IPS-15b (cell line): ENCODE results near the gene CNTNAP2.
"Not testable (repeated sequence)": the region's sequence is repeated elsewhere in the genome, so short reads cannot be mapped to it uniquely, and the experiment has no call there.

Source experiments
- H3K27me3 ChIP-seq: one replicate; pipeline ENCODE4 v1.6.1; 2013; ENCODE audit warnings: low read length; ENCODE audit not compliant: control insufficient read depth, insufficient read depth
- H3K36me3 ChIP-seq: one replicate; pipeline ENCODE4 v1.6.1; 2013; ENCODE audit warnings: low read length; ENCODE audit not compliant: control insufficient read depth, insufficient read depth
- H3K4me1 ChIP-seq: one replicate; pipeline ENCODE4 v1.6.1; 2013; ENCODE audit warnings: mild to moderate bottlenecking, low read length; ENCODE audit not compliant: control insufficient read depth, insufficient read depth
- H3K4me3 ChIP-seq: one replicate; pipeline ENCODE4 v1.5.1; 2013; ENCODE audit warnings: low read depth, low read length
- H3K9ac ChIP-seq: one replicate; pipeline ENCODE4 v1.6.1; 2013; ENCODE audit warnings: low read depth, mild to moderate bottlenecking, low read length
- H3K9me3 ChIP-seq: one replicate; pipeline ENCODE4 v1.6.1; 2013; ENCODE audit warnings: mild to moderate bottlenecking, low read length; ENCODE audit not compliant: control insufficient read depth, insufficient read depth

CNTNAP2 gene

GRCh38 chr7:148042935-148043631 is 1926.5 kb downstream of the CNTNAP2 start:
- Histone ChIP-seq H3K36me3 (no peaks in the 10 kb centered on the region), H3K9ac (no peak overlapping the region), H3K27me3 (no peaks in the 10 kb centered on the region), H3K4me1 (no peaks in the 10 kb centered on the region), H3K4me3 (no peak overlapping the region), H3K9me3 (no peaks in the 10 kb centered on the region)

GRCh38 chr7:148044173-148044572 is 1927.6 kb downstream of the CNTNAP2 start:
- H3K27me3 ChIP-seq = no peaks in the 10 kb centered on the region
- H3K9me3 ChIP-seq = no peaks in the 10 kb centered on the region
- H3K4me1 ChIP-seq = no peaks in the 10 kb centered on the region
- no peaks in the 10 kb centered on the region for H3K36me3 ChIP-seq
- H3K4me3 ChIP-seq = no peak overlapping the region
- H3K9ac ChIP-seq = no peak overlapping the region

- Histone ChIP-seq H3K9me3 (no peaks in the 10 kb centered on the region), H3K36me3 (no peaks in the 10 kb centered on the region), H3K4me1 (no peaks in the 10 kb centered on the region), H3K27me3 (no peaks in the 10 kb centered on the region), H3K4me3 (no peak overlapping the region), H3K9ac (no peak overlapping the region)
Measured at GRCh38 chr7:148045521-148045920, 1928.9 kb downstream of the CNTNAP2 start.

GRCh38 chr7:148049068-148049467 is 1932.5 kb downstream of the CNTNAP2 start:
- no peaks in the 10 kb centered on the region for H3K9me3 ChIP-seq

GRCh38 chr7:148050492-148051158 is 1934.0 kb downstream of the CNTNAP2 start:
- H3K4me1 ChIP-seq = no peaks in the 10 kb centered on the region
- no peaks in the 10 kb centered on the region for H3K27me3 ChIP-seq
- no peaks in the 10 kb centered on the region for H3K36me3 ChIP-seq
- H3K9me3 ChIP-seq = no peaks in the 10 kb centered on the region
- no peak overlapping the region for H3K9ac ChIP-seq
- no peak overlapping the region for H3K4me3 ChIP-seq

More at GRCh38 chr7:148049068-148049467, 1932.5 kb downstream of the CNTNAP2 start:
- Histone ChIP-seq H3K27me3 (no peaks in the 10 kb centered on the region), H3K36me3 (no peaks in the 10 kb centered on the region), H3K9ac (no peak overlapping the region), H3K4me1 (no peaks in the 10 kb centered on the region), H3K4me3 (no peak overlapping the region)

- no peaks in the 10 kb centered on the region for H3K36me3 ChIP-seq
- H3K4me3 ChIP-seq = no peak overlapping the region
- H3K4me1 ChIP-seq = no peaks in the 10 kb centered on the region
- no peak overlapping the region for H3K9ac ChIP-seq
- H3K27me3 ChIP-seq = no peaks in the 10 kb centered on the region
- H3K9me3 ChIP-seq = no peaks in the 10 kb centered on the region
Measured at GRCh38 chr7:148056406-148056805, 1939.8 kb downstream of the CNTNAP2 start.

- Histone ChIP-seq H3K27me3 (no peaks in the 10 kb centered on the region), H3K36me3 (no peaks in the 10 kb centered on the region), H3K4me3 (no peak overlapping the region), H3K9me3 (no peaks in the 10 kb centered on the region), H3K4me1 (no peaks in the 10 kb centered on the region), H3K9ac (no peak overlapping the region)
Measured at GRCh38 chr7:148058092-148058491, 1941.5 kb downstream of the CNTNAP2 start.

- Histone ChIP-seq H3K27me3 (no peaks in the 10 kb centered on the region), H3K36me3 (no peaks in the 10 kb centered on the region), H3K4me3 (no peak overlapping the region), H3K9me3 (no peaks in the 10 kb centered on the region), H3K9ac (no peak overlapping the region), H3K4me1 (no peaks in the 10 kb centered on the region)
Measured at GRCh38 chr7:148058753-148059152, 1942.2 kb downstream of the CNTNAP2 start.

- H3K36me3 ChIP-seq = no peaks in the 10 kb centered on the region
- H3K27me3 ChIP-seq = no peaks in the 10 kb centered on the region
- no peaks in the 10 kb centered on the region for H3K9me3 ChIP-seq
- H3K4me3 ChIP-seq = no peak overlapping the region
- no peaks in the 10 kb centered on the region for H3K4me1 ChIP-seq
- H3K9ac ChIP-seq = no peak overlapping the region
Measured at GRCh38 chr7:148060724-148061123, 1944.1 kb downstream of the CNTNAP2 start.

GRCh38 chr7:148078111-148078510 is 1961.5 kb downstream of the CNTNAP2 start:
- H3K4me1 ChIP-seq, H3K27me3 ChIP-seq, H3K9ac ChIP-seq, H3K9me3 ChIP-seq, H3K36me3 ChIP-seq, H3K4me3 ChIP-seq: not testable (repeated sequence)

- Histone ChIP-seq H3K36me3 (no peaks in the 10 kb centered on the region), H3K9ac (no peak overlapping the region)
Measured at GRCh38 chr7:148079206-148080080, 1962.8 kb downstream of the CNTNAP2 start.

More at GRCh38 chr7:148079206-148080080, 1962.8 kb downstream of the CNTNAP2 start:
- Histone ChIP-seq H3K4me1 (no peaks in the 10 kb centered on the region), H3K9me3 (no peaks in the 10 kb centered on the region), H3K4me3 (no peak overlapping the region), H3K27me3 (no peaks in the 10 kb centered on the region)
